UCSD-AML1 (cell line): ENCODE data around the gene SORCS2.

ENCODE experiments used
- DNase-seq: peaks from one replicate; lab custom pipeline; 2025; ENCODE audit not compliant: unreplicated experiment; lab: John Stamatoyannopoulos, UW

The SORCS2 gene

DNA sequence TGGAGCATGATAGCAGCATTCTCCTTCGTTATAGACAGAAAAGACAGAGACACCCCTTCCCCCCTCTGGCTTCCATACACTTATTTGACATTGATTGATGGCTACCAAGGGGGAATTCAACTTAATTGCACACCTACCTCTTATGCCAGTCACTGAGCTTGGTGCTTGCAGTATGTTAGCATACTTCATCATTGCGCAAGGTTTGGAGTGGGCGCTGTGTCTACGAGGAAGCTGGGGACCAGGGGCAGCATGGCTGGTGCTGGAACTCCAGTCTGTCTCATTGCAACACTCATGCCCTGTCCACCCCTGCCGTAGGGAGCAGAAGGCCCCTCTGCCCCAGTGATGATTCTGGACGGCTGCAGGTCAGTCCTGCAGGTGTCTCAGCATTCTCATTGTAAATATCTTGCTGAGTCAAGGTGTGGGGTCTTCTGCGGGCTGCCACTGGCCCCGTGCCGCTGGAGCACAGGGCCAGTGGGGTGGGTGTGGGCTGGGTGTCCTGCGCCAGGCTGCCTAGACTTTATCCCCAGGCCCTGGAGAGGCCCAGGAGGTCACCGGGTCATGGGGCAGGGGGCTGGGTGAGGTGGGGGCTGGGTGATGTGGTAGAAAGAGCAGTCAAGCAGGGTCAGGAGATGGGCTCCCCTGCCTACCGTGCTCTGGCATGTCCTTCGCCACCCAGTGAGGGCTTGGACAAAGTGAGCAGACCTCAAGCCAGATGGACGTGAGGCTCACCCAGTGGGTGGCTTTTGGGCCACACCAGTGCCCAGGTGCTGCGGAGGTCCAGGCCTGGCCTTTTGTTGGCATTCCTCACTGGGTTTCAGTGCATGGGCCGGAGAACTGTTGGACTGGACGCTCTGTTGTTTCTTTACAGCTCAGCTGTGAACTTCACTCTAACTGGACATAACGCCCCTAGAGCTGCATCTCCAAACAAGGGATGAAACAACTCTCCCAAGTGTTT lies 156.9 kb downstream of the SORCS2 start:
- no peak for DNase-seq

DNA sequence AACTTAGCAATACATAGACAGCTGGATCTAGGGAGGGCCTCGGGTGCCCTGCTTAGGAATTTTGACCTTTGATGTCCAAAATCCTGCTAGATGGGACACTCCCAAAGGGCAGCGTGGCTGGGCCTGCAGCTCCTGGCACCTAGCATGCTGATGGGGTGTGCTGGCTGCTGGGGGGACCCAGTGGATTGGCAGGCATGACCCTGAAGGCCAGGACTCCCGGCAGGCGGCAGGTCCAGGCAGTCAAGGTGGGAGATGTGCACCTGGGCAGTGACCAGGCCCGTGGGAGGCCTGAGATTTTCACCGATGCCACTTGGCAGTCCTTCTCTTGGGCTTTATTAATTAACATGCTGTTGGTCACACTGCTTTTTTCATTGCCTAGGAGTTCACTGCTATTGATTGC lies 158.1 kb downstream of the SORCS2 start:
- no peak for DNase-seq

DNA sequence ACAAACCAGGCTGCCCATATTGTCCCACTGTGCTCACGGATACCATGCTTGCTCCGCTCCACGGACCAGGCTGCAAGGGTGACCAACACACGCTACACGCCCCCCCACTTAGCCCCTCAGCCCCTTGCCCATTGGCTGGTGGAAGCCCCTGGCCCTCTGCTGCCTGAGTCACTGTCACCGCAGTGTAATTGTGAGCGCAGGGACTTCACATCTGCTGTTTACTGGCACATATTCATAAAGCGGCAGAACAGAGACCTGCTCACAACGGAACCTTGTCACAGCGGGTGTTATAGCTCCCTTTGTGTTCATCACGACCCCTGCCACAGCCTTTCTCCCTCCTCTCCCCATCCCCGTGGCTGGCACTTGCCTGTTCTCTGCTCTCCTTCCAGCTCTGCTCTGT lies 158.7 kb downstream of the SORCS2 start:
- no peak for DNase-seq

DNA sequence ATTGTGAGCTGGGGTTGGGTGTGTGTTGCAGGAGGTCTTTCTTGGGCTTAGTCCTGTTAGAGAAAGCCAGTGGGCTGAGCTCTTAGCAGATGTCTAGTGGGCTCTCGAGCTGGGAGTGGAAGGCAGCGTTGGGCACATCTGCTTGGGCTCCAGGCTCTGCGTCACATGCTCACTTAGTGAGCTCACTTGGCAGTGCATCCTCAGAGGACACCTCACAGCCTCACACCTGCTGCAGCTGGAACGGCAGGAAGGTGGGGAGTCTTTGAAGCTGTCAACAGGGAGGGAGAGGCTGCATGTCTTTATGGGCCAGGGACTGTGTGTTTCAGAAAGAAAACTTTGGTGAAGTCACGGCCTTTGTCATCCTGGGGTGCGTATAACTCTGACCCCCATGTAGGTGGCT lies 160.1 kb downstream of the SORCS2 start:
- no peak for DNase-seq

DNA sequence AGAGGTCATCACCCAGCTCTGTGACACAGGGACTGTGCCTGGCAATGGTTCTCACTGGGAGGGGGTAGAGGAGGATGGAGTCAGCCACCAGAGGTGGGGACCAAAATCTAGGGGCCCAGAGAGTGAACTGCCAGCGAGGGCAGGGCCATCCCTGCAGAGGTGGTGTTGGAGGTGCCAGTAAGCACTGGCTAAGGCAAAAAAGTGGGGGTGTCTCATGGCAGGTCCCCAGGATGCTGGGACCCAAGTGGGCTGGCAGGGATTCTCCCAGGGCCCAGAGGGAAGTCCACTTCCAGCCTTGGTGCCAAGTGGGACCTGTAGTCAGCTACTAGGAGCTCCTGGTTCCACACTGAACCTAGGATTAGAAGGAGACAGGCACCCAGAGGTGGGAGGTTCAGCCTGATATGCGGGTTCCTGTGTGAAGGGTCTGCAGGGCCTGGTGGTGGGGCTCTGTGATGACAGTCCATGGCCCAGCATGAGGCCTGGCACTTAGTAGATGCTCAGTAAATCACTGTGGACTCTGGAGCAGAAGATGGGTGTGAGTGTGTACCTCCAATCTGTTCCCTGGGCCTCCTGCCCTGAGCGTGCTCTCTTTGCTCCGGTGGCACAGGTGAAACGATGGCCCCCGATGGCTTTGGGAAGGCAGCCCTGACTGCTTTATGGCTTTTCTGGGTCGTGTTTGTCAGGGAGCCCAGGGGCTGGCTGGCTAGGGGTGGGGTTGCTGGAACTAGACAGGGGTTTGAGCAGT lies 160.9 kb downstream of the SORCS2 start:
- no peak for DNase-seq

DNA sequence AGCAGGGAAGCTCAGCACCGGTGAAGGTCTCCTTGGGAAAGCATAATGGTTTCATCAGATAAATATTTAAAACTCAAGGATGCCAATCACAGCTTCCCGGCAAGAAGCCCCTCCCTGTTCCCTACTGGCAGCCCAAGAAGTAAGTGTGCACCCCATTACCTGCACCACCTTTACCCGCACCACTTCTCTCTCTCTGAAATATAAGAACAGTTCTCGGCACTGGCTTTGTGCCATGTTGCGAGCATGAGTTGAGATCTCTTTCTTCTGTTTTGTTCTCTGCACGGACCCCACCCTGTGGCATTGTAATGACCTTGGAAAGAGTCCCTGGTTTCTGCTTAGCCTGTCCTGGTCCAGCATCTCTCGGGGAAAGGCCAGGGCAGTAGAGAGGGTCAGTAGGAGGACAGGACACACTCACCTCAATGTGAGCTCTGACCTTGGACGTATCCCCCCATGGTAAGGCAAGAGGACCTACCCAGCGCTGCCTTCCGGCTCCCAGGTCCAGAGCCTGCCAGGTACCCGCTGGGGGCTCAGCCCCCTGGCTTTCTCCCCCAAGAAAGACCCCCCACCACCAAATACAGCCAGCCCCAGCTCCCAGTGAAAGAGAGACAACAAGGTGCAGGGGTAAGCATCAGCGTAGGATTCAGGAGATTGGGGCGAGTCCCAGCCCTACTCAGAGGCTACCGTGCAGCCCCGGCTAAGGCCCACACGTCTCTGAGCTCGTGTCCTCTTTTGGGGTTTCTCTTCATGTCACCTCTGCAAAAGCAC lies 161.7 kb downstream of the SORCS2 start:
- no peak for DNase-seq

DNA sequence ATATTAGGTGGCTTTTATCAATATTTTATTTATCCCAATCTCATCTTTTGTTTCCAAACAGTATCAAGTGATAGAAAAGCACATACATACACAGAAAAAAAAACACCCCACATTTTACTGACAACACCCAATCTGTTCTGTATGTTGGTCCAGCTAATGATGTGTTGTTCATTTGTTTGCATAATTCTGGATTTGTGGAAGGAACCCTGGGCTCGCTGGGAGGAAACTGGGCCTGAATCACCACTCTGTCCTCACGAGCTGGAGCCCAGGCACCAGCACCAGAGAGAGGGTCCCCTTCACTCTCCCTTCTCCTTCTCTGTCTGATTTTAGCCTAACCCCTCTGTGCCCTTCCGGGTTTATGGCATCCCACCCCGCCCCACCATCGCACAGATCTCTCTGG lies 162.6 kb downstream of the SORCS2 start:
- no peak for DNase-seq

DNA sequence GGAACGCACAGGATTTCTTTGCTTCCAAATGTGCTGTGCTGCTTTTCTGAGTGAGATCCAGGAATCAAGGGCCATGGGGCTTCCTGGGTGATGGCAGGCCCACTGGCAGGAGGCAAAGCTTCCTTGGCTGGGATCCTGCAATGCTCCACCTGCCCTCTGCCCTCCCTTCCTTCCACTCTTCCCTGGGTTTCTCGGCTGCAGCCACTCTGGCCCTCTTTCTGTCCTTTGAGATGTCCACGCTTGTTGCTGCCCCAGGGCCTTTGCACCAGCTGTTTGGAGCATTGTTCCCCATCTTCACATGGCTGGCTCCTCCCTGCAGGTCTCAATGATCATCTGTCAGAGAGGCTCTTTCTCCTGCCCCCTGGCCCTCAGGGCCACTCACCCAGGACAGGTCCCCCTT lies 163.5 kb downstream of the SORCS2 start:
- no peak for DNase-seq

DNA sequence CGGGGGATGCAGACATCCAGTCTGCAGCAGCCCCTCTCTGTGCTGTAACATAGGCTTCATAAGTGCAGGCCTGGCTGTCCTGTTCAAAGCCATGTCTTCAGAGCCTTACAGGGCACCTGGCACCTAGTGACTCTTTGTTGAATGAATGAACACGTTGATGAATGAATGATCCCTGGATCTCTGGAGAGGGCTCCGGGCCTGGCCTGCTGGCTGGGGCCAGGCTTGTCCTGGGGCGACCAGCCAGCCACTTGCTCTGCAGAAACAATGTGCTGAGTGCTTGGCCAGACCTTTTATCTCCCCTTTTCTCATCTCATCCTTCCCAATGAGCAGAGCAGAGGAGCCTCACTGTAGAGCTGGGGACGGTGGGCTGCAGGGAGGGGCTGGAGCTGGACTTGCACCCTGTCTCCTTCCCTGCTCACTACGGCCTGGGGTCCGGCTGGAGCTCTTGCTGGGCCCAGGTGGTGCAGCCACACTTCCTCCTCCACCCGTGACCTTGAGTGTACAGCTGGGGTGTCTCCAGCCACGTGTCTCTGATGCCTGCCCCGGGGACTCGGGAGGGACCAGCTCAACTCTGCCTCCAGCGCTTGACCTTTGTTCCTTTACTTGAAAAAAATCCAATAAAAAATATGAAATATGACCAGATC lies 164.5 kb downstream of the SORCS2 start:
- DNase-seq = no peak

DNA sequence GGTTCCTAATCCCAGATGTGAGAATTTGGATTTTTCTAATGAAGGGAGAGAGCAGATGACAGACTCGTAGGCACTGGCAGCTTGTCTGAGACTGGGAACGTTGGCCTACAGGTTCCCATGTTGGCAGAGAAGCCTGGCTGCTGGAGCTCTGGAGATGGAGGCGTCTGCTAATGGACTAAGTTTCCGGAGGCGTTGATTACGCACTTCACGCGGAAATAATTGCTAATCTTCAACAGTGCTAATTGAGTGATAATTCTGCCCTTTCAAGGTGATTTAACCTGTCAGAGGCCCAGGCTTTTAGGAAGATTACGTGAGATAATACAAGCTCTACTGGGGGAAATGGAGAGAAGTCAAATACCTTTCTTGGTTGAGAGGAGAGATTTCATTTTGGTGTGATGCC lies 165.0 kb downstream of the SORCS2 start:
- DNase-seq = no peak

DNA sequence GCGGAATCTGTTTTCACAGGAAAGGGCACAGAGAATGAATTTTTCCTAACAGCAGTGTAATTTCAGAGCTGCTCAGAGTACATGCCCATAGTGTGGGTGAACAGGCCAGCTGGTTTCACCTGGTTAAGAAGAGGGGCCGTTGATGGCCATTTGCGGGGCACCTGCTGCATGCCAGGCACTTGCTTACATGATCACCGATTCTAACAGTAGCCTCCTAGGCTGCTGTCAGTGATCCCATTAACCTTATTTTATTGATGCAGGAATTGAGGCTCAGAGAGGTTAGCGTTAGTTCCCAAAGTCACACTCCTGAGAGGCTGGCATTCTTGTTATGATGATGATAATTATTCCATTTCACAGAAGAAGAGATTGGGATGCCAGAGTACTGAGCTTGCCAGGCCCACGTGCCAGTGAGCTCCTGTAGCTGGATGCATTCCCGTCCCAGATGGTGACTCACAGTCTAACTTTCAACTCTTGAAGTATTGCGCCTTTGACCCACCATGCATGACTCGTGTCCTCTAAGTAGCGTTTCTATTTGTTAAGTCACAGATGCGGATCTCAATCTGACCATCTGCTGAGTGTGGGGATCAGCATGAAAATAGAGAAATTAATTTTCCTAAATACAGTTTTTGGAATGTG lies 165.9 kb downstream of the SORCS2 start:
- no peak for DNase-seq

DNA sequence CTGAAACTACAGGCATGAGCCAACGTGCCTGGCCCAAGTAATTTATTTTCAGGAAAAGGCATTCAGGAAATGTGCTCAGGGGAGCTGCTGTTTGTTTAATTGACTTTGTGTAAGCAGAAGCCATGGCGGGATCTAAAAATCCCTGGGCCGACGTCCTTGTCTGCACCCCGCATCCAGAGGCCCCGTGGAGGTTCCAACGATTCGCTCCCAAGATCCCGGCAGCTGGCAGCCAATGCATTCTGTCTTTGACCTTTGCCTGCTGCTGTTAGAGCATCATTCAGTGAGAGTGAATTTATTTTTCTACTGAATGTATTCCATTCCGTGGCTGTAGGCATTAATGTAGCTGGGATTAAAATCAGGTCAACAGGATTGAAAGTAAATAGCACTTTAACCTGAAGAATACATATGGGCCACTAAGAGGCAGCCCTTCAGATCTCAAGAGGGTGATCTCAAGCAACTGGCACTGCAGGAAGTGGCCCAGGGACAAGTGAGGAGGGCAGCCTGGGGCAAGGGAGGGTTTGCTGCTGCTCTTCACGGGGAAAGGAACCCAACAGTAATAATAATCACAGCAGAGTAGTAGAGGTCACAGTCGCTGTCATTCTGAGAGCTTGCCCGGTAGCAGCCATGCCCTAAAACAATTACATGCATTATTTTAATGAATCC lies 167.2 kb downstream of the SORCS2 start:
- no peak for DNase-seq

DNA sequence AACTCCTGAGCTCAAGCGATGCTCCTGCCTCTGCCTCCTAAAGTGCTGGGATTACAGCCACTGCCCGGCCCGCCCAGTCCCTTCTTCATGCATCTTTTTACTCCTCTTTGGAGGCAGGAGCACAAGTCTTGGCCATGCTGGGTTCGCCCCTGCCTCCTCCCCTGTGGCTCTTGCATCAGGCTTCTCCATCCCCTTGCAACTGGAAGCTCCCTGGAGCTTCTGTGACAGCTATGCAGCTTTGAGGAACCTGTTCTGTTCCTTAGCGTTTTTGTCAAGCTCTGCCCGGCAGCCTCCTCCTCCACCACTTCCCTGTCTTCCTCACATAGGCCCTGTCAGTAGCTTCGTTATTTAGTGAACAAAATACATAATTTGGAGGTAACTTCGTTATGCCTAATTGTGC lies 168.5 kb downstream of the SORCS2 start:
- DNase-seq = no peak

DNA sequence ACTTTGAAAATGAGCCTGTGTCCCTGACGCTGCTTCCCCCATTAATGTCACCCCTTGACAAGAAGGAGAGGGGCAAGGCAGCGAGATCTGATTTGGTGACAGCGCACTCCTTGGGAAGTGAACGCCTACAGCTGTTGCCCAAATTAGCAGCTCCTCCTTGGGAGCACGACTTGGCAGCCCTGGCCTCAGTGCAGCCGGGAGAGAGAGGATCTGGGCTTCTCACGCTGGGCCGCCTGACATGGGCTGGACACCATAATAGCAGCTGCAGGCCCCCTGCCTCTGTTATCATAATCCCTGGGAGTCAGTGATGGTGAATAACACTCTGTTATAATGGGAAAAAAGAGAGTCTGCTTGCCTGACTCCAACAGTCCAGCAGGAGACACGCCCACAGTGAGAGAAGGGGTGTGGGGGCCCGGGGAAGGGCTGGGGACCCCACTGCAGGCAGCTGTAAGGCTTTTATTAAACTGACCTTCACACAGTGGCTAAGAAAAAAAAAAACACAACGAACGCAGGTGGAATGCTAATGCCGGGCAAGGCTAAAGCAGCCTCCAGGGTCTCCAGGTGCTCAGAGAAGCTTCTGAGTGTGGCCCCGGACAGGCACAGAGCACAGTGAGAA lies 169.1 kb downstream of the SORCS2 start:
- DNase-seq = no peak

DNA sequence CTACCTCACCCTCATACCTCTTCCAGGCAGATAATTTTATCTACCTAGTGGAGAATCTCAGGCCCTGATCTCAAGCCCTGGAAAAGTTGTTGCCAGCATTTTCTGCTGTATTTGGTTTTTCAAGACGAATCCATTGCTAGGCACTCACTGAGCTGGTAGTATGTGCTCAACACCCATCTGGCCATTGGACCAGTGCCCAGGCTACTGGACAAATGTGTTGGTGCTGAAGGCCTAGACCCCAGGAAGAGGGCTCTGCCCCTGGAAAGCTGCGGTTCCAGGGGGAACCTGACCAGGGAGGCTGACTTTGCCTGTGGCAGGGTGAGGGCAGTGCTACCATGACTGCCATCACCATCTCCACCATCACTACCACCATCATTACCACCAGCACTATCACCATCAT lies 170.0 kb downstream of the SORCS2 start:
- no peak for DNase-seq

DNA sequence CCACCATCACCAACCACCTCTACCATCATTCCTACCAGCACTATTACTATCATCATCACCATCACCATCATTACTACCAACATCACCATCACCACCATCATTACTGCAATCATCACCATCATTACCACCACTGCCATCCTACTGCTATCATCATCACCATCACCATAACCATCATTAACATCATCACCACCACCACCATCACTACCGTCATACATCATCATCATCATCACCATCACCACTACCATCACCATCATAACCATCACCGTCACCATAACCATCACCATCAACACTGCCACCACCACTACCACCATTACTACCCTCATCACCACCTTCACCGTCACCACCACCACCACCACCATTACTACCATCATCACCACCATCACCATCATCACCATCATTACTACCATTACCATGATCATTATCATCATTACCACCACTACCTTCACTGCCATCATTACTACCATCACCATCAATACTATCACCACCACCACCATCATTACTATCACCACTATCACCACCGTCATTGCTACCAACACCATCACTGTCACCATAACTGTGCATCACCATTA lies 170.6 kb downstream of the SORCS2 start:
- no peak for DNase-seq

DNA sequence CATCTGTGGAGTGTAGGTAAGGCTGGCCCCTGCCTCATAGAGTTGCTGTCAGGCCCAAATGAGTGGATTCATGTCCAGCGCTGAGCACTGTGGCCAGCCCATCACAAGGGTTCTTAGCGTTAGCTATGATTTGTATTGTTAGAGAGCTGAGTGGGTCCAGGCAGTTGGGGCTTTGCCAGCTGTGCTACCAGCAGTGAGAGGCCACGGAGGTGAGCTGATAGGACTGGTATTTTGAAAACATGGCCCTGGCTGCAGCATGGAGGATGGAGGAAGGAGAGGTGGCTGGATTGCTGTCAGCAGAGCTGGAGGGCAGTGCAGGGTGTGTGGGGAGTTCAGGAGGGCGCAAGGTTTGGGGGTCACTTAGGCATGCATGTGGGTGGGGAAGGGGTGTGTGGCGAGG lies 172.6 kb downstream of the SORCS2 start:
- DNase-seq = no peak

DNA sequence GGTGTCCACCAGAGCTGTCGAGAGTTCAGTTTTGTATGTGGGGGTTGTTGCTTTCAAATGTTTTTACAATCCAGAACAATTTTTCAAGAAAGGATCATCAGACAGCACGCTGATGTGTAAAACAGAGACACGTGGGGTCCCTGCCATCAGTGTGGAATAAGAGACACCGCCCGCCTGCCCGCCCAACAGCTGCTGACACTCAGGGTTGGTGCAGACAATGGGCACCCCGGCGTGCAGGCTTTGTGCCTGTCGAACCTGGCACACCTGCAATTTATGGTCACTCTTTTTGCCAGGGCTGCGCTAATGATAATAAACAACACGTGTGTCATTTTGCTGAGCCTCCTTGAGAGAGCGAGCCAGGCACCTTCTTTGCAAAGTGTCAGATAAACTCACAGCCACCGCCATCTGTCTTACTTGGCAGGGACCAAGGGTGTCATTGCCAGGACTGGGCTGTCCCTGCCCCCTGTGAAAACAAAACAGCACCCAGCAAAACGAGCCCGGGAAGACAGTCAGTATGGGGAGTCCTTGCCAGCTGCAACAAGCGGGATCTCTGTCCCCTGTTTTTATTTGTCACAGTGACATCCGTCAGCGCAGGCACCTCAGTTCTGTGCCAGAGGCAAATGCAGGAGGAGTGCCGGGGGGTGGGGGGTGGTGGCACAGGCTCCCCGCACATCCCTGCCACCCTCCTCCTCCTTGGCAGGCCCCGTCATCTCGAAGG lies 173.3 kb downstream of the SORCS2 start:
- no peak for DNase-seq
